Mammary epithelial cell (primary cell): ENCODE results near the gene LIX1L.

Experiments used
- CTCF ChIP-seq, 2 donors: IDR thresholded peaks in 1 of 2; conservative IDR thresholded peaks in 1 of 2; 2 replicates each; pipeline ENCODE4 v1.5.1; 2011 to 2012; ENCODE audit warnings: inconsistent platforms in 2 of 2, low read length in 2 of 2, mild to moderate bottlenecking in 2 of 2, control low read depth in 1 of 2, low read depth in 1 of 2; ENCODE audit not compliant: insufficient read depth in 1 of 2; ENCODE audit errors: extremely low read depth in 1 of 2
- EZH2 ChIP-seq: IDR thresholded peaks from 2 replicates; pipeline ENCODE4 v1.6.1; 2012; ENCODE audit warnings: low read length, inconsistent platforms, borderline replicate concordance

GRCh38 chr1:145922266-145922665, 35.6 kb downstream of the LIX1L start:
- TF ChIP-seq CTCF (conservative IDR thresholded peaks at IDR 0.05 in 1 of 2, IDR thresholded peaks at IDR 0.05 in 1 of 2; ENCODE audit: extremely low read depth in 1 of 2, insufficient read depth in 1 of 2, low read depth in 1 of 2, low read length in 2 of 2) = no peak
- TF ChIP-seq EZH2 = no peak
